Measurements from ENCODE around the gene ZFAND3. TPM values are rescaled to one million over a fixed set of nuclear protein-coding genes. Genes with fewer than 3 reads are reported as not detected.
A peak's percentile ranks its signal among the peaks of the same experiment; 100 is the strongest.

The ZFAND3 gene
- total and polyA plus RNA-seq, 2 donors (not counting 1 experiment from before 2014, with no cell fraction given) = 21.5 to 40.8 TPM

- Histone ChIP-seq H3K4me2 (ENCODE audit: extremely low read depth, insufficient read depth, low read length) (no peak overlapping the region), H3K4me3 (replicated peaks in 1 of 4; ENCODE audit: control extremely low read depth in 1 of 4, insufficient read depth in 1 of 4, low read depth in 3 of 4, low read length in 4 of 4) (no peak overlapping the region), H3K27me3 (ENCODE audit: control insufficient read depth, insufficient read depth, low read length) (no peaks in the 10 kb centered on the region), H3K79me2 (ENCODE audit: control insufficient read depth, insufficient read depth, low read length) (peaks cover 12% of the 10 kb centered on the region), H2AFZ (ENCODE audit: low read length) (no peak overlapping the region), H3K9me3 (ENCODE audit: control insufficient read depth, insufficient read depth, low read depth, low read length) (no peaks in the 10 kb centered on the region), H3K36me3 (ENCODE audit: control insufficient read depth, insufficient read depth, low read length) (no peaks in the 10 kb centered on the region), H3K9ac (ENCODE audit: insufficient read depth, low read length) (no peak overlapping the region), H4K20me1 (ENCODE audit: control insufficient read depth, extremely low read depth, insufficient read depth, low read length) (peaks cover 2% of the 10 kb centered on the region), H3K27ac (ENCODE audit: insufficient read depth, low read length) (no peak overlapping the region), H3K4me1 (ENCODE audit: control insufficient read depth, extremely low read depth, insufficient read depth, low read length) (no peaks in the 10 kb centered on the region)
- TF ChIP-seq CTCF (conservative IDR thresholded peaks at IDR 0.05 in 1 of 2, IDR thresholded peaks at IDR 0.05 in 1 of 2; ENCODE audit: low read depth in 1 of 2, low read length in 2 of 2) = no peak
- no peak for TF ChIP-seq EZH2 (IDR thresholded peaks at IDR 0.05; ENCODE audit: low read length, missing control alignments)
- no peak for DNase-seq (ENCODE audit: low read depth in 2 of 2)
Measured at GRCh38 chr6:38022688-38023087, 203.2 kb downstream of the ZFAND3 start.

GRCh38 chr6:38024908-38025307, 205.4 kb downstream of the ZFAND3 start:
- Histone ChIP-seq H3K4me1 (ENCODE audit: control insufficient read depth, extremely low read depth, insufficient read depth, low read length) (no peaks in the 10 kb centered on the region), H3K79me2 (ENCODE audit: control insufficient read depth, insufficient read depth, low read length) (peaks cover 14% of the 10 kb centered on the region), H3K27ac (ENCODE audit: insufficient read depth, low read length) (no peak overlapping the region)

GRCh38 chr6:38025451-38025850, 205.9 kb downstream of the ZFAND3 start:
- no peak overlapping the region for H3K4me3 ChIP-seq (replicated peaks in 1 of 4; ENCODE audit: control extremely low read depth in 1 of 4, insufficient read depth in 1 of 4, low read depth in 3 of 4, low read length in 4 of 4)
- H3K79me2 ChIP-seq (ENCODE audit: control insufficient read depth, insufficient read depth, low read length) = peaks cover 16% of the 10 kb centered on the region
- H3K4me2 ChIP-seq (ENCODE audit: extremely low read depth, insufficient read depth, low read length) = no peak overlapping the region
- no peak overlapping the region for H2AFZ ChIP-seq (ENCODE audit: low read length)
- H3K27me3 ChIP-seq (ENCODE audit: control insufficient read depth, insufficient read depth, low read length) = no peaks in the 10 kb centered on the region
- peak in 1 of 2 donors; percentile 26 for DNase-seq (ENCODE audit: low read depth in 2 of 2)
- no peak overlapping the region for H3K9ac ChIP-seq (ENCODE audit: insufficient read depth, low read length)
- no peaks in the 10 kb centered on the region for H3K36me3 ChIP-seq (ENCODE audit: control insufficient read depth, insufficient read depth, low read length)
- no peaks in the 10 kb centered on the region for H3K4me1 ChIP-seq (ENCODE audit: control insufficient read depth, extremely low read depth, insufficient read depth, low read length)
- H3K9me3 ChIP-seq (ENCODE audit: control insufficient read depth, insufficient read depth, low read depth, low read length) = no peaks in the 10 kb centered on the region
- H4K20me1 ChIP-seq (ENCODE audit: control insufficient read depth, extremely low read depth, insufficient read depth, low read length) = peaks cover 2% of the 10 kb centered on the region
- H3K27ac ChIP-seq (ENCODE audit: insufficient read depth, low read length) = no peak overlapping the region
- TF ChIP-seq EZH2 (IDR thresholded peaks at IDR 0.05; ENCODE audit: low read length, missing control alignments) (no peak), CTCF (conservative IDR thresholded peaks at IDR 0.05 in 1 of 2, IDR thresholded peaks at IDR 0.05 in 1 of 2; ENCODE audit: low read depth in 1 of 2, low read length in 2 of 2) (no peak)

More at GRCh38 chr6:38024908-38025307, 205.4 kb downstream of the ZFAND3 start:
- Histone ChIP-seq H3K36me3 (ENCODE audit: control insufficient read depth, insufficient read depth, low read length) (no peaks in the 10 kb centered on the region), H3K4me2 (ENCODE audit: extremely low read depth, insufficient read depth, low read length) (no peak overlapping the region), H3K9me3 (ENCODE audit: control insufficient read depth, insufficient read depth, low read depth, low read length) (no peaks in the 10 kb centered on the region), H3K4me3 (replicated peaks in 1 of 4; ENCODE audit: control extremely low read depth in 1 of 4, insufficient read depth in 1 of 4, low read depth in 3 of 4, low read length in 4 of 4) (no peak overlapping the region), H3K27me3 (ENCODE audit: control insufficient read depth, insufficient read depth, low read length) (no peaks in the 10 kb centered on the region), H4K20me1 (ENCODE audit: control insufficient read depth, extremely low read depth, insufficient read depth, low read length) (peaks cover 2% of the 10 kb centered on the region), H3K9ac (ENCODE audit: insufficient read depth, low read length) (no peak overlapping the region), H2AFZ (ENCODE audit: low read length) (no peak overlapping the region)
- DNase-seq (ENCODE audit: low read depth in 2 of 2) = peak in 1 of 2 donors; percentile 24
- TF ChIP-seq EZH2 (IDR thresholded peaks at IDR 0.05; ENCODE audit: low read length, missing control alignments) = no peak
- TF ChIP-seq CTCF (conservative IDR thresholded peaks at IDR 0.05 in 1 of 2, IDR thresholded peaks at IDR 0.05 in 1 of 2; ENCODE audit: low read depth in 1 of 2, low read length in 2 of 2) = no peak

All from fibroblast of lung (primary cell).